ENCODE results near the gene TUSC2. TPM values are rescaled to one million over a fixed set of nuclear protein-coding genes. Genes with fewer than 3 reads are reported as not detected.

The TUSC2 gene
- total and polyA plus RNA-seq, 9 donors, result 12.8 to 19.2 (median 17.0) TPM

DNA sequence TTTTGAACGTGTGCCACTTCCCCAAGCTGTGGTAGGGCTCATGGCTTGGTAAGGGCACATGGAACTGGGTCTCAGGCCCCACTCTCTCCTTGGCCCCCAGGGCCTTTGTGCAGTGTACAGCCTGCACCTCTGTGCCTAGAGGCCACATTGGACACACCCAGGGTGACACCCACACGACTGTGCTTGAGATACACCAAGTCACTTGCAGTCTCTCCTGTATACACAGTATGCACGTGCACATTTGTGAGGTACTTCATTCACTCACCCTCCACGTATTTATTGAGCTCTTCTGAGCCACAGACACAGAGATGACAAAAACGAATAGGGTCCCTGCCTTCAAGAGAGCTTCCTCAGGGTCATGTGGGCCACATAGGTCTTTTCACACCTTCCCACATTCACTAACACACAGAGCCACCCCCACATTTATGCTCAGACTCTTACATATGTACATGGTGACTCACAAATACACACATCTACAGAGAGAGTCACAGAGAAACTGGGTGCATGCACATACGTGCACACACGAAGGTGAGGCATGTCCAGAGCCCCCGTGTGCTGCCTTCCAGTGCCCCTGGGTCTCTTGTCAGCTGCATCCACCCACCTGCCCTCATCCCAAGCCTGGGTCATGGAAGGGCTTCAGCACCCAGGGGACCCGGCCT lies 41.1 kb upstream of the TUSC2 start:
- Histone ChIP-seq H3K36me3 (ENCODE audit: control insufficient read depth, insufficient read depth, low read length) (no peaks in the 10 kb centered on the region), H3K9me3 (replicated peaks; ENCODE audit: control insufficient read depth, low read depth, low read length) (no peaks in the 10 kb centered on the region), H3K4me1 (ENCODE audit: control insufficient read depth, insufficient read depth, low read length) (peaks cover 52% of the 10 kb centered on the region), H3K27me3 (ENCODE audit: control insufficient read depth, insufficient read depth, low read length) (peaks cover 3% of the 10 kb centered on the region), H3K4me3 (ENCODE audit: low read length) (no peak overlapping the region), H3K27ac (ENCODE audit: low read length) (no peak overlapping the region)
- DNase-seq, result no peak
- 76% methylated on average over 8 of the region's 9 CpGs for WGBS (ENCODE audit: insufficient coverage)

- Histone ChIP-seq H3K4me3 (ENCODE audit: low read length) (no peak overlapping the region), H3K36me3 (ENCODE audit: control insufficient read depth, insufficient read depth, low read length) (no peaks in the 10 kb centered on the region), H3K4me1 (ENCODE audit: control insufficient read depth, insufficient read depth, low read length) (peaks cover 40% of the 10 kb centered on the region), H3K9me3 (replicated peaks; ENCODE audit: control insufficient read depth, low read depth, low read length) (no peaks in the 10 kb centered on the region), H3K27ac (ENCODE audit: low read length) (no peak overlapping the region), H3K27me3 (ENCODE audit: control insufficient read depth, insufficient read depth, low read length) (peaks cover 3% of the 10 kb centered on the region)
- DNase-seq, result no peak
- 100% methylated on average over 1 of the region's 5 CpGs for WGBS (ENCODE audit: insufficient coverage)
Observed at GRCh38 chr3:50365842-50366220, 37.8 kb upstream of the TUSC2 start.

GRCh38 chr3:50365080-50365841 lies 37.2 kb upstream of the TUSC2 start:
- peaks cover 38% of the 10 kb centered on the region for H3K4me1 ChIP-seq (ENCODE audit: control insufficient read depth, insufficient read depth, low read length)
- no peaks in the 10 kb centered on the region for H3K36me3 ChIP-seq (ENCODE audit: control insufficient read depth, insufficient read depth, low read length)
- H3K27me3 ChIP-seq (ENCODE audit: control insufficient read depth, insufficient read depth, low read length), result peaks cover 3% of the 10 kb centered on the region
- H3K27ac ChIP-seq (ENCODE audit: low read length), result peak overlapping the region; percentile 51
- peak overlapping the region; percentile 44 for H3K4me3 ChIP-seq (ENCODE audit: low read length)
- no peaks in the 10 kb centered on the region for H3K9me3 ChIP-seq (replicated peaks; ENCODE audit: control insufficient read depth, low read depth, low read length)
- WGBS (ENCODE audit: insufficient coverage), result 2% methylated on average over 42 of the region's 53 CpGs
- DNase-seq, result peak; percentile 85

DNA sequence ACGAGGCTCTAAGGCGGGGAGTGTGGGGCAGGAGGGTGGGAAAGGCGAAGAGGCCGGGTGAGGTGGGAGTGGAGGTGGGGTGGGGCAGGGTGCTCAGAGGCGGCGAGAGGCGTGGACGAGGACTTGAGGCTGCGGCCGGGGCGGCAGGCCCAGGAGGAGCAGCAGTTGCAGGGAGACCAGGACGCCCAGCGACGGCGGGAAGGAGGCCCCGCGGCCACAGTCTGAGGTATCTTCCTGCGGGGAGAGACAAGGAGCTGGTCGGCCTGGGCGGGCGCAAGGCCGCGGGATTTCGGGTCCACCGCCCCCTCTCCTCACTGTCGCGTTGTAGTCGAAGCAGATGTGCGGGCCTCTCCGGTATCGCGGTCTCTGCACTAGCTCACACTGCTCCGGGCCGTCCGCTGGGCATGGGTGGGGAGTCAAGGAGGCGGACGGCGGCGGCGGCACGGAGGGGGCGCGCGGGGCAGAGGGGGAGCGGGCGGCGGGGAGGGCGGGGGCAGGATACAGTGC lies 36.6 kb upstream of the TUSC2 start:
- Histone ChIP-seq H3K27me3 (ENCODE audit: control insufficient read depth, insufficient read depth, low read length) (peaks cover 3% of the 10 kb centered on the region), H3K36me3 (ENCODE audit: control insufficient read depth, insufficient read depth, low read length) (no peaks in the 10 kb centered on the region), H3K9me3 (replicated peaks; ENCODE audit: control insufficient read depth, low read depth, low read length) (no peaks in the 10 kb centered on the region), H3K4me3 (ENCODE audit: low read length) (peak overlapping the region; percentile 44), H3K4me1 (ENCODE audit: control insufficient read depth, insufficient read depth, low read length) (peaks cover 40% of the 10 kb centered on the region), H3K27ac (ENCODE audit: low read length) (peak overlapping the region; percentile 35)
- 6% methylated on average over 47 of the region's 48 CpGs for WGBS (ENCODE audit: insufficient coverage)
- DNase-seq, result no peak

GRCh38 chr3:50359760-50360110 lies 31.7 kb upstream of the TUSC2 start:
- H3K36me3 ChIP-seq (ENCODE audit: control insufficient read depth, insufficient read depth, low read length), result peaks cover 40% of the 10 kb centered on the region
- H3K27ac ChIP-seq (ENCODE audit: low read length), result no peak overlapping the region
- DNase-seq, result no peak
- WGBS (ENCODE audit: insufficient coverage), result no CpG with 5 or more reads among the region's 8 CpGs
- peaks cover 46% of the 10 kb centered on the region for H3K4me1 ChIP-seq (ENCODE audit: control insufficient read depth, insufficient read depth, low read length)
- no peaks in the 10 kb centered on the region for H3K27me3 ChIP-seq (ENCODE audit: control insufficient read depth, insufficient read depth, low read length)
- H3K9me3 ChIP-seq (replicated peaks; ENCODE audit: control insufficient read depth, low read depth, low read length), result no peaks in the 10 kb centered on the region
- H3K4me3 ChIP-seq (ENCODE audit: low read length), result peak overlapping the region; percentile 14

- Histone ChIP-seq H3K27me3 (ENCODE audit: control insufficient read depth, insufficient read depth, low read length) (no peaks in the 10 kb centered on the region), H3K4me3 (ENCODE audit: low read length) (peak within 1 kb of the TSS; percentile 97), H3K9me3 (replicated peaks; ENCODE audit: control insufficient read depth, low read depth, low read length) (no peaks in the 10 kb centered on the region), H3K27ac (ENCODE audit: low read length) (peak within 1 kb of the TSS; percentile 89), H3K4me1 (ENCODE audit: control insufficient read depth, insufficient read depth, low read length) (peaks cover 40% of the 10 kb centered on the region), H3K36me3 (ENCODE audit: control insufficient read depth, insufficient read depth, low read length) (peaks cover 46% of the 10 kb centered on the region)
- DNase-seq, result peak; percentile 100
- WGBS (ENCODE audit: insufficient coverage), result 2% methylated on average over 55 of the region's 64 CpGs
Observed at GRCh38 chr3:50358911-50359759, 31.1 kb upstream of the TUSC2 start, which contains the start of gene TMEM115. TMEM115 (minus strand) TSS chr3:50359521; CDS start chr3:50359063, 458 bp downstream.

DNA sequence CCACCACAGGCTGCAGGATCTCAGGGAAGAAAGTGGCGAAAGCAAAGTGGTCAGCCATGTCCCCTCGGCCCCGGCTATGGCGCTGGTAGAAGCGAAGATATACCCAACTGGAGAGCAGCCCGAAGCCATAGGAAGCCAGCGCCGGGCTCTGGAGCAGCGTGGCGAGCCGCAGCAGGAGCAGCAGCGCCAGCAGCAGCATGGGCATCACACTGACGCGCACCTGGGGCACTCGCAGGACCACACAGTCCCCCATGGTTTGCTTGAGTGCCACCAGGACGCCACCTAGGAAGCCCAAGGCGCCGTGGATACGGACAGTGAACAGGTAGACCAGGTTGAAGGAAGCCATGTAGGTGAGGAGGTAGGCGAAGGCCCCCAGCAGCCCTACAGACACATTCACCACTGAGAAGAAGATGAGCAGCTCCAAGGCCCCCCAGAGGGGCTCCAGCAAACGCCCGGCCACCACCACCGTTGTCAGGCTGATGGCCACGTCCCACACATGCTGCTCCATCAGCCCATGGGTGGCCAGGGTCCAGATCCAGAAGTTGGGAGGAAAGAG lies 30.4 kb upstream of the TUSC2 start:
- DNase-seq, result no peak
- 64% methylated on average over 16 of the region's 24 CpGs for WGBS (ENCODE audit: insufficient coverage)
- H3K9me3 ChIP-seq (replicated peaks; ENCODE audit: control insufficient read depth, low read depth, low read length), result no peaks in the 10 kb centered on the region
- peak overlapping the region; percentile 89 for H3K27ac ChIP-seq (ENCODE audit: low read length)
- peaks cover 52% of the 10 kb centered on the region for H3K36me3 ChIP-seq (ENCODE audit: control insufficient read depth, insufficient read depth, low read length)
- H3K4me3 ChIP-seq (ENCODE audit: low read length), result peak overlapping the region; percentile 97
- H3K4me1 ChIP-seq (ENCODE audit: control insufficient read depth, insufficient read depth, low read length), result peaks cover 39% of the 10 kb centered on the region
- no peaks in the 10 kb centered on the region for H3K27me3 ChIP-seq (ENCODE audit: control insufficient read depth, insufficient read depth, low read length)

- H3K9me3 ChIP-seq (replicated peaks; ENCODE audit: control insufficient read depth, low read depth, low read length), result no peaks in the 10 kb centered on the region
- no peaks in the 10 kb centered on the region for H3K27me3 ChIP-seq (ENCODE audit: control insufficient read depth, insufficient read depth, low read length)
- no peak overlapping the region for H3K27ac ChIP-seq (ENCODE audit: low read length)
- no CpG with 5 or more reads among the region's 1 CpG for whole genome bisulfite sequencing (ENCODE audit: insufficient coverage)
- DNase-seq, result no peak
- peak overlapping the region; percentile 97 for H3K4me3 ChIP-seq (ENCODE audit: low read length)
- peaks cover 39% of the 10 kb centered on the region for H3K4me1 ChIP-seq (ENCODE audit: control insufficient read depth, insufficient read depth, low read length)
- peaks cover 61% of the 10 kb centered on the region for H3K36me3 ChIP-seq (ENCODE audit: control insufficient read depth, insufficient read depth, low read length)
Observed at GRCh38 chr3:50357481-50357880, 29.5 kb upstream of the TUSC2 start.

DNA sequence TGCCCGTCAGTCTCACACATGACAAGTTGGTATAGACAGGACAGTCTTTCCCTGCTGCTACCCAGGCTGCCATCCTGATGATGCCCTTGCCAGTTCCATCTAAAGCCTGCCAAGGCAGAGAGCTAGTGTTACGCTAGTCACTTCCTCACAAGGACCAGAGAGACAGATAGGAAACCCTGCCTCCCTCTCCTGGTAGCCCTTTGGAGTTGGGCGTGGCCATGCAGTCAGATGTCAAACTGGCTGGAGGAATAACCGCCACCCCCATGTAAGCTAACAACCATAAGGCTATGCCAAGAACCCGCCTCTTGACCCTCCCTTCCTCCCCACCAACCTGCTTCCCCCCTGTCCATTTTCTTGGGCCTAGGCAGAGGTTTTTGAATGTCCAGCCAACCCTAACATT lies 28.5 kb upstream of the TUSC2 start:
- Histone ChIP-seq H3K36me3 (ENCODE audit: control insufficient read depth, insufficient read depth, low read length) (peaks cover 66% of the 10 kb centered on the region), H3K27me3 (ENCODE audit: control insufficient read depth, insufficient read depth, low read length) (no peaks in the 10 kb centered on the region), H3K27ac (ENCODE audit: low read length) (no peak overlapping the region), H3K4me1 (ENCODE audit: control insufficient read depth, insufficient read depth, low read length) (peaks cover 41% of the 10 kb centered on the region), H3K4me3 (ENCODE audit: low read length) (no peak overlapping the region), H3K9me3 (replicated peaks; ENCODE audit: control insufficient read depth, low read depth, low read length) (no peaks in the 10 kb centered on the region)
- 56% methylated on average over 4 of the region's 5 CpGs for WGBS (ENCODE audit: insufficient coverage)
- no peak for DNase-seq
